ENCODE data around the gene KRR1. TPM values are rescaled to one million over a fixed set of nuclear protein-coding genes. Genes with fewer than 3 reads are reported as not detected.

KRR1 gene
- total RNA-seq (10 to 100 TPM; 18.0 to 87.5 (median 48.4) TPM), polyA plus RNA-seq (10 to 100 TPM; 23.7 to 67.8 (median 31.6) TPM)
- long read RNA-seq, donor 1, full-length matches to known transcripts: 15 of 15 reads
- long read RNA-seq, donor 1, partial matches to known transcripts: 0 of 15 reads
- long read RNA-seq, donor 1, other reads (novel, unspliced or antisense): 0 of 15 reads
- long read RNA-seq, donor 2, full-length matches to known transcripts: 10 of 10 reads
- long read RNA-seq, donor 2, partial matches to known transcripts: 0 of 10 reads
- long read RNA-seq, donor 2, other reads (novel, unspliced or antisense): 0 of 10 reads
- long read RNA-seq, donor 3, full-length matches to known transcripts: 9 of 14 reads
- long read RNA-seq, donor 3, partial matches to known transcripts: 5 of 14 reads
- long read RNA-seq, donor 3, other reads (novel, unspliced or antisense): 0 of 14 reads
- long read RNA-seq, donor 4, full-length matches to known transcripts: 16 of 36 reads
- long read RNA-seq, donor 4, partial matches to known transcripts: 9 of 36 reads
- long read RNA-seq, donor 4, other reads (novel, unspliced or antisense): 11 of 36 reads
- long read RNA-seq, donor 5, full-length matches to known transcripts: 25 of 32 reads
- long read RNA-seq, donor 5, partial matches to known transcripts: 1 of 32 reads
- long read RNA-seq, donor 5, other reads (novel, unspliced or antisense): 6 of 32 reads
- long read RNA-seq, donor 6, full-length matches to known transcripts: 19 of 37 reads
- long read RNA-seq, donor 6, partial matches to known transcripts: 11 of 37 reads
- long read RNA-seq, donor 6, other reads (novel, unspliced or antisense): 7 of 37 reads
- long read RNA-seq, donor 7, full-length matches to known transcripts: 5 of 5 reads
- long read RNA-seq, donor 7, partial matches to known transcripts: 0 of 5 reads
- long read RNA-seq, donor 7, other reads (novel, unspliced or antisense): 0 of 5 reads
- long read RNA-seq, donor 8, full-length matches to known transcripts: 11 of 11 reads
- long read RNA-seq, donor 8, partial matches to known transcripts: 0 of 11 reads
- long read RNA-seq, donor 8, other reads (novel, unspliced or antisense): 0 of 11 reads
- long read RNA-seq, donor 9, full-length matches to known transcripts: 11 of 11 reads
- long read RNA-seq, donor 9, partial matches to known transcripts: 0 of 11 reads
- long read RNA-seq, donor 9, other reads (novel, unspliced or antisense): 0 of 11 reads
- long read RNA-seq, donor 10, full-length matches to known transcripts: 5 of 5 reads
- long read RNA-seq, donor 10, partial matches to known transcripts: 0 of 5 reads
- long read RNA-seq, donor 10, other reads (novel, unspliced or antisense): 0 of 5 reads

DNA sequence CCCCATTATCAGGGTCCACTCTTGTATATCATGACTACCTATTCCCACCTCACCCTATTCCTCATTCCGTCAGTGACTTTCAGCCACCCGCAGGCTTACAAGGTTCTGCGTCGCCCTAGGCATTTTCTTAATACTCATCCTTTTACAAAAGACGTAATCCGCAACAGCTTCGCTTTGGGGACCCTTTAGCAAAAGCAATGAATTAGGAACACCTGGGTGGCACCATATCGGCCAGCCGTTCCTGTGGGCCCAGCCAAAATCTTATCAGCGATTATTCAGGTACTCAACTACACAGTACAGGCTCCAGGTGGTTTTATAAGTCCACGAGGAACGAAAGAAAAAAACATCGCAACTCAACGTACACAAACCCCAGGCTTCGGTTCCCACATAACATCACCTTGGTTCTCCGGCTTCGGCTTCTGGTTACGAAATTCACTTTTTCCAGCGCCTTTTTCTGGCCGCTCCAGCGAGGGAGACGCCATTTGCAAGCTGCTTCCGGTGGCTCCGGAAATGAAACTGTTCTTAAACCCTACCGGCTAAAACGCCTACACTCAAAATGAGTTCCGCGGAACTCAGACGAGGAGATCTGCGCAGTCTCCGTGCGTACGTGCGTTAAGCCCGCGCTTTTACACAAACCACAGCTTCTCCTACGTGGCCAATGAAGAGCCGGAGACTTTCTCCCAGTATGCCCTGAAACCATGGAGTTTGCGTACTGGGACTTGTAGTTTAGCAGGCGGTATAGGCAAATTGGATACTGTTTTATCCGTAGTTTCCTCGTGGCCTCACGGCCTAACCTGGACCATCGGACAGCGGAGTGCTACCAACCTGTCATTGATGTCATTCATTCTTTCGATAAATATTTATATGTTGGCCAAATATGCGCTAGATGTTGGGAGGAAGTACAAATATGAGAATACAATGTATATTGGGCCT is at the start of gene KRR1:
KRR1 (minus strand) TSS at position 494 of the 933 bp plus-strand sequence; CDS start at position 482, 12 bp downstream.
- Histone ChIP-seq H3K27ac (peak within 1 kb of the TSS in 4 of 5 donors; percentile 46 to 81 (median 73)), H3K4me3 (peak within 1 kb of the TSS; percentile 51 to 83 (median 74)), H3K27me3 (no peaks in the 10 kb centered on the region), H3K36me3 (replicated peaks in 1 of 2) (no peaks in the 10 kb centered on the region), H3K4me1 (replicated peaks in 1 of 2) (peaks cover 14 to 34% of the 10 kb centered on the region in 2 donors), H3K9me3 (replicated peaks in 1 of 3) (no peaks in the 10 kb centered on the region)
- intact Hi-C loops (cut with DNase I): no loop called here
- TF ChIP-seq POLR2A (IDR thresholded peaks at IDR 0.05): peak; percentile 56 to 85
- TF ChIP-seq, protein P1, sequence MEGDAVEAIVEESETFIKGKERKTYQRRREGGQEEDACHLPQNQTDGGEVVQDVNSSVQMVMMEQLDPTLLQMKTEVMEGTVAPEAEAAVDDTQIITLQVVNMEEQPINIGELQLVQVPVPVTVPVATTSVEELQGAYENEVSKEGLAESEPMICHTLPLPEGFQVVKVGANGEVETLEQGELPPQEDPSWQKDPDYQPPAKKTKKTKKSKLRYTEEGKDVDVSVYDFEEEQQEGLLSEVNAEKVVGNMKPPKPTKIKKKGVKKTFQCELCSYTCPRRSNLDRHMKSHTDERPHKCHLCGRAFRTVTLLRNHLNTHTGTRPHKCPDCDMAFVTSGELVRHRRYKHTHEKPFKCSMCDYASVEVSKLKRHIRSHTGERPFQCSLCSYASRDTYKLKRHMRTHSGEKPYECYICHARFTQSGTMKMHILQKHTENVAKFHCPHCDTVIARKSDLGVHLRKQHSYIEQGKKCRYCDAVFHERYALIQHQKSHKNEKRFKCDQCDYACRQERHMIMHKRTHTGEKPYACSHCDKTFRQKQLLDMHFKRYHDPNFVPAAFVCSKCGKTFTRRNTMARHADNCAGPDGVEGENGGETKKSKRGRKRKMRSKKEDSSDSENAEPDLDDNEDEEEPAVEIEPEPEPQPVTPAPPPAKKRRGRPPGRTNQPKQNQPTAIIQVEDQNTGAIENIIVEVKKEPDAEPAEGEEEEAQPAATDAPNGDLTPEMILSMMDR (IDR thresholded peaks at IDR 0.05): peak in 3 of 6 experiments; percentile 22 to 41 (median 39)
- 2 to 8% (median 3%) methylated on average over 26 to 47 of the region's 47 CpGs for WGBS, 4 donors
- peak; percentile 91 to 98 (median 97) for DNase-seq

DNA sequence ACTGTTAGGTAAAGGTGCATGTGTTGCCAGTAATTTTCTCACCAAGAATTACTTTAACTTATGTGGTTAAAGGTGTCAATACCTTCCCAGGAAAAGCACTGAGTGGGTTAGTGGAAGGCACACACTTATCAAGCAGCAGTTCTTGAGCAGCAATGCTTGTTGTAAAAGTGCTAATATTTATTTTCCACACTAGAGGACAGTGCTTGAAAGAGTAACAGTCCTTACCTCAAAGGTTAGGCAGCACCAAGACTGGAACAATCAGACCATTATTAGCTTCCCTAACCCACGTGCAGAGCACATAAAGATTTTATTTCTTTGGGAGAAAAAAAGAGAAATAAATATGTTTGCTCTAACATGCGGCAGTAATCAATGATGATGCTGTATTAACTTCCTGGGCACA is 48.8 kb upstream of the KRR1 start:
- 24 to 37% (median 31%) methylated on average over 2 of the region's 2 CpGs for WGBS, 4 donors
- TF ChIP-seq, protein P1 (IDR thresholded peaks at IDR 0.05): peak; percentile 18 to 69 (median 50)
- no peak for TF ChIP-seq POLR2A (IDR thresholded peaks at IDR 0.05)
- Histone ChIP-seq H3K27me3 (no peaks in the 10 kb centered on the region), H3K4me3 (no peak overlapping the region), H3K36me3 (replicated peaks in 1 of 2) (no peaks in the 10 kb centered on the region), H3K4me1 (replicated peaks in 1 of 2) (no peaks in the 10 kb centered on the region), H3K9me3 (replicated peaks in 1 of 3) (no peaks in the 10 kb centered on the region), H3K27ac (no peak overlapping the region)
- no peak for DNase-seq
- intact Hi-C loops (cut with DNase I): no loop called here

DNA sequence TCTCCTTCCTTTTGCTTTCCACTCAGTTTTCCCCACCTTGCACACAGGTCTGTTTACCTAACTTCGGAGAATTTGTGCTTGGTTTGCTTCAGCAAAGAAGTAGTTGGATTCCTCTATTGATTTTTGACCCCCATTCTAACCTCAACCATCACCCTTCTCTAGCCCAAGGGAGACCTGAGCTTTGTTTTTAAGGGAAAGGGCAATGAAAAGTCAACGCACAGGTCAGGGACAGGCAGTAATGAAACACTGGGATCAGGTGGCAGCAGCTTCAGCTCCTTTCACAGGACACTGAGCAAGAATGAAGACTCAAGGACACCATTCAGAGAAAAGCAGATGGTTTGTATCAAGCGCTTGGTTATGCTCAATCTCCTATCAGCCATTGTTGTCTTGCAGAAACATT is 46.9 kb upstream of the KRR1 start:
- Histone ChIP-seq H3K9me3 (replicated peaks in 1 of 3) (no peaks in the 10 kb centered on the region), H3K4me1 (replicated peaks in 1 of 2) (no peaks in the 10 kb centered on the region), H3K27ac (no peak overlapping the region), H3K4me3 (no peak overlapping the region), H3K27me3 (no peaks in the 10 kb centered on the region), H3K36me3 (replicated peaks in 1 of 2) (no peaks in the 10 kb centered on the region)
- WGBS, 4 donors: 76 to 92% (median 87%) methylated on average over 3 of the region's 3 CpGs
- no peak for DNase-seq
- no peak for TF ChIP-seq POLR2A (IDR thresholded peaks at IDR 0.05)
- TF ChIP-seq, protein P1 (IDR thresholded peaks at IDR 0.05): no peak
- intact Hi-C loops (cut with DNase I): no loop called here
